ENCODE data around the gene HNRNPDL.

GRCh38 chr4:82425478-82425877 is 4.8 kb downstream of the HNRNPDL start:
- TF ChIP-seq SUZ12 (IDR thresholded peaks at IDR 0.05; ENCODE audit: extremely low read depth, insufficient read depth, insufficient read length): no peak
- no peak for TF ChIP-seq ZNF274 (IDR thresholded peaks at IDR 0.05; ENCODE audit: low read depth, low read length)
- no peak for TF ChIP-seq YY1 (IDR thresholded peaks at IDR 0.05; ENCODE audit: insufficient read depth, insufficient read length)
